ENCODE data around the gene LPAR5. TPM values are rescaled to one million over a fixed set of nuclear protein-coding genes. Genes with fewer than 3 reads are reported as not detected.
"Not testable (repeated sequence)": the region's sequence is repeated elsewhere in the genome, so short reads cannot be mapped to it uniquely, and the experiment has no call there.

LPAR5 gene
- total RNA-seq, 2 experiments from 2014 or later = 8.3 to 9.0 TPM

DNA sequence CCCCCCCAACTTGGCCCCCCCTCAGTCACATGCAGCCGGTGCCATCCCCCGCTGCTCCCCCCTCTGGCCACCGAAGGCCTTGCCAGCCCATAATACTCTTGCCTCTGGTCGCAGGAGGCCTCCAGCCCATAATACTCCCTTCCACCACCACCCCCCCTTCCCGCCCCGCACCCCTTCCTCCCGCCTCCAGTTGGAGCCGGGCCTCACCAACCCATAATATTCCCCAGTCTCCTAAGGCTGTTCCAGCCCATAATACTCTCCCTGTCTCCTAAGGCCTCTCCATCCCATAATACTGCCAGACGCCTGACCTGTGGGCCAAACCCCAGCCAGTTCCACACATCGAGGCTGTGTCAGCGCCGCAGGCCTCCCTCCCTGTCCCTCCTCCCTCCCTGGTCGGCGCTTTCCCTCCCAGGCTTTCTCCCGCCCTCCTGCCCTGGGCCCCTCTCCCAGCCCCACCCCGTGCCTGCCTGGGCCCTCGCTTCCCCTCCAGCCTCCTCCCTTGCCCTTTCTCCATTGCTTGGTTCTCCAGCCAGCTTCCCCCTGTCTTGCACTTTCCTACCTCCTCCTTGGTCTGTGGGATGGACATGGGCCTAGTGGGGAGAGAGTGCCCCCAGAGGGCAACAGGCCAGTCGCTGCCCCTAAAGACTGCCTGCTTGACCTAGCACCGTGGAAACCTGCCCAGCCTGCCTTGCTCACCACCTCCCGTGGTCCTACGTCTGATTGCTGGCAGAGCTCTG is 21.8 kb downstream of the LPAR5 start:
- POLR2A ChIA-PET = interaction anchor here (1.0 to 1.4 kb wide), 4 partner anchors 9 to 139 kb away, joined by 3 to 6 read pairs (median 5); partner anchors contain the start of gene ZNF384
- CTCF ChIA-PET = interaction anchor here (1.3 to 1.9 kb wide), 3 partner anchors 7 to 71 kb away, joined by 3 to 4 read pairs (median 4); no protein-coding TSS in a partner anchor

DNA sequence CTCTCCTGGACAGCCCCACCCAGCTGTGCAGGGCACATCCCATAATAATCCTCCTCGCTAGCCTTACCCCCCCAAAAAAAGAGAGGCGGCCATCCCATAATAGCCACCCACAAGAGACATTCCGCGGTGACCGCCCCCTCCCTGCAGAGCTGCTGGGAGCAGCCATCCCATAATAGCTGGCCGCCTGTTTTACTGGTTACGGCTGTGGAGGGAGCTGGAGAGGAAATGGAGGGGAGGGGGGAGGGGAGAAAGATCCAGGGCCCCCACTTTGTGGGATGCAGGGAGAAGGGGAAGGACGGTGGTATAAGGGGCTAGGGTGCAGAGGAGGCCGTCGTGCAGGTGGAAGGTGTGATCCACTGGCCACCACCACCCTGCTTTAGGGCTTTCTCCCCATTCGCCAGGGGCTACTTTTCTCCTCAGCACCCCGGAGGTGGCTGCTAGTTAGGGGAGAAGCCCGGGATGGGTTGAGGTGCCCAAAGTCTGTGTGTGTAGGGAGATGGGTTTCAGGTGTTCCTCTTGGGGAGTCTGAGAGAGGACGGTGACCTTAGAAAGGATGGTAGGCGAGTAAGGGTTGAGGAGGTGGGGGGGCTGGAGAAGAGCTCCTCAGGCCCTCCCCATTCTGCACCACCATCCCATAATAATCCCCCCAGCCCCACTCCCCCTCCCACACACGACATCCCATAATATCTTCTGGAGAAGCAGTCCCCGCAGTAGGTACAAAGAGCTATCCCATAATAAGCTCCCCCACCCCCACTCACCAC is 22.6 kb downstream of the LPAR5 start:
- ChIA-PET POLR2A (interaction anchor here (0.6 to 1.4 kb wide), 7 partner anchors 9 to 157 kb away, joined by 3 to 14 read pairs (median 5); partner anchors contain the start of gene ZNF384), CTCF (interaction anchor here (1.6 to 1.9 kb wide), 2 partner anchors 8 to 71 kb away, joined by 4 read pairs; no protein-coding TSS in a partner anchor)

DNA sequence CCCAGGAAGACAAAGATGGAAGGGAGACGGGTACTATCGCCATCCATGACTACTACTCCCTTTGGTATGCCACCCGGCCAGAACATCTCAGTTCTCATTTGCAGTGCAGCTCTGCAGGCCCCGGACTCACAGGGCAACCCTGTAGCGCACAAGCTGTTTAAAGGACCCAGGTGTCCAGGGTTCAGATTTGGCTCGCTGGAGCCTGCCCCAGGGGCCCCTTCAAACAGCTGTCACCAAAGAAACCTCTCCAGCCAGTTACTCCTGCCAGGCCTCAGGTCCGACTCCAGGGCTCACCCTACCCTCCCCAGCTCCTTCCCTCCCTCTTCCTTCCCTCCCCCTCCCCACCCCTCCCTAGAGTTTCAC is 23.1 kb downstream of the LPAR5 start:
- ChIA-PET POLR2A (interaction anchor here (0.6 to 1.2 kb wide), 3 partner anchors 77 to 158 kb away, joined by 5 to 14 read pairs (median 5); partner anchors contain the start of gene ZNF384), CTCF (interaction anchor here (1.6 kb wide), 1 partner anchor 9 kb away, joined by 4 read pairs; no protein-coding TSS in a partner anchor)

DNA sequence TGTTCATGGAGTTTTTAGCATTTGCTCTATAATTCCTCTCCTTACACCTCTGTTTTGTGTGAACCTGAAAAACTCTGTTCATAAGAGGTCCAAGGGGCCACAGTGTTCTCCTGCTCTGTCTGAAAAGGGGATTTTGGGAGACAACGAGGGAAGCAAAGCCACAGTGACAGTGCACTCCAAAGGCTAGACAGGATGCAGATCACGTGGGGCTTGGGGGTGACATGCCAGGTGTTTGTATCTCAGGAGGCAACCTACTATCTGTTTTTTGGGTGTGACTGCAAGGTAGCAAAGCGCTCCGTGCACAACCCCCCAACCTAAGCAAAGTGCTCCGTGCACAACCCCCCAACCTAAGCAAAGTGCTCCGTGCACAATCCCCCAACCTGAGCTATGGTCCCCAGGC is 23.5 kb downstream of the LPAR5 start:
- ChIA-PET POLR2A (interaction anchor here (1.0 to 1.2 kb wide), 2 partner anchors 77 to 158 kb away, joined by 5 to 14 read pairs; partner anchors contain the start of gene ZNF384), CTCF (interaction anchor here (1.6 kb wide), 1 partner anchor 9 kb away, joined by 4 read pairs; no protein-coding TSS in a partner anchor)

DNA sequence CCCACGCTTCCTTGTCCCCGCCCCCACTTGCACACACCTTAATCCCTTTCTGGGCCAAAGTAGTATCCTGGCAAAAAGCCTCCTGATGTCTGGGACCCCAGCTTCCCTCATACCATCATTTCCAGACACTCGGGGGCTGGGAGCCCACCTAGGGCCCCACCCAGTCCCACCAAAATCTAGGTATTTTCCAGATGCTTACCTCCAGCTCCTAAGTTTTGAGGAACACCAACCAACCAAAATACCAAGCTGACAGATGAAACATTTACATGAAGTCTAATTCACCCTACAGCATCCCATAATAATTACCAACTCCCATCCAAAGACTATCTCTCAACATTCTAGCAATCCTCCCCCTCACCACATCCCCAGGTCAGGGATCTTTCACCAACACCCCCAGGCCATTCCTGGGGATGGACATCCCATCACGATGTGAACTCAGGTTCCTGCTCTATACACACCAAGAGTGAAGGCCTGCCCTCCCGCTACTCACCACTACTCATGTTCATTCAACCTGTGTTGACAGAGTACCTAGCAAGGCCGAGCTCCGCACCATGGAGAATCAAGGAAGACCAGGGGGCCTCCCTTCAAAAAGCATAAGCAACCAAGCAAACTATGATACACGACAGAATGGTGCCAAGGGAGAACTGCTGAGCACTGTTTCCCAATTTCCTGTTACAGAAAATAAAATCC is 27.0 kb downstream of the LPAR5 start:
- CTCF ChIA-PET = interaction anchor here (0.6 to 1.2 kb wide), 5 partner anchors 20 to 105 kb away, joined by 3 to 6 read pairs (median 5); partner anchors contain the start of gene ZNF384
- POLR2A ChIA-PET = interaction anchor here (0.5 to 0.8 kb wide), 3 partner anchors 55 to 164 kb away, joined by 3 to 15 read pairs (median 4); partner anchors contain the start of gene ZNF384

DNA sequence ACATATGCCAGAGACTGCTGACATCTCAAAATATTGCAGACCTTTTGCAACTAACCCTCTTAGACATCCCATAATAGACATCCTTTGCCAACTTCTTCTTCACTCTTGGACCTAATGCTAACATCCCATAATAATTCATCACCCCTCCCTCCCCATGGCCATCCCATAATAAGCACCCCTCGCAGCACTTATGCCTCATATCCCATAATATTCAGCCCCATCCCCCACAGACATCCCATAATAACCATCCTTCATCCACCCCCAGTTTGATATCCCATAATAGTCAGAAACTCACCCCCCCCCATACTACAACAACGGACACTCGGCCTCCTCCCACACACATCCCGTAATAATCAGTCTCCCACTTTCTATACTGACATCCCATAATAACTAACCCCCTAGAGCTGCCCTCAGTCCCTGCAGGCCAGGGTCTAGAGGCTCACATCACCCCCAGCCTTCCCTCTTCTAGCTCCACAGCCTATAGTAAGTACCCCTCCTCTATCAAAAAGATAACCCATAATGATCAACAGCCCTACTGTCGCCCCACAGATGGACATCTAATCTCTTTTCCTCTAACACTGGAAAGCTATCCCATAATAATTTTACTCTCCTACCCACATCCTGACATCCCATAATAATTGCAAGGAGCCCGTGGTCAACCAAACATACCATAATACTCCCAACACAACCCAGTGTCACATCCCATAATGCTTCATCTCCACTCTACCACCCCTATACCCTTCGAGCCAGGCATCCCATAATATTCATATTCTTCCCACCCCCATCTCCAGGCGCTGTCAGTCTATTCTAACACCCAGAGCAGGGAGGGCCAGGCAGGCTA is 27.8 kb downstream of the LPAR5 start:
- CTCF ChIA-PET = interaction anchor here (0.6 to 1.2 kb wide), 4 partner anchors 20 to 106 kb away, joined by 3 to 6 read pairs (median 4); partner anchors contain the start of gene ZNF384
- POLR2A ChIA-PET = interaction anchor here (0.5 to 0.8 kb wide), 2 partner anchors 55 to 164 kb away, joined by 4 to 15 read pairs; no protein-coding TSS in a partner anchor

DNA sequence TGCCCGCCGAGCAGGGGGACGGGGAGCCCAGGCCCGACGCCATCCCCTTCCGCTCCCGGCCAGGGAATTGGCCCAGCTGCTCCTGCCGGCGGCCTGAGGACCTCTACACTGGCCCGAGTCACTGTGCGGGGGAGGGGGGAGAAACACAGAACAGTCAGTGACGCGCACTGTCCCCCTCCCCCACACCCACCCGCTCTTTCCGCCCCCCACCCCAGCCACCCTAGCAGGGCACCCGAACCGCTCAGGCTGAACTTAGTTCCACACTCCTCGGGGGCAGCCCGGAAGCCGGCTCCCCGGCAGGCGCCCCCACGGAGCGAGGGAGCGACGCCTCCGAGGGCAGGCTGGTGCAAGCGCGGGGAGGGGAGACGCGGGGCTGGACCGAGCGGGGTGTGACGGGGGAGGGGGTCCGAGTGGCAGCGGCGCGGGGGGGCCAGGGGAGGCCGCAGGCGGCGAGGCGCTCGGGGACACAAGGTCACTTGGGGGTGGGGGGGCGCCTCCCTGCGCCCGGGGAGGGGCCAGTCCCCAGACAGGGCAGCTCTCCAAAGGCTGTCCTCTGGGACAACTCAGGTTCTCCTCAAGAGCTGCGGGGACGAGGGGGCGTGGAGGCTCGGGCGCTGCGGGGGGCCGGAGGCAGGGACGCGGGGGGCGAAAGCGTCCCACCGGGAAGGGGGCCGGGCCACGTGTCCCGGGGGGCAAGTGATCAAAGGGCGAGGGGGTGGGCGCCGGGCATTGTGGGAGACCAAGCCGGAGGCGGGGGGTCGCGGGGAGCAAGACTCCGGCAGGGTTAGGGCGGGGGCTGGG is 29.2 kb downstream of the LPAR5 start:
- CTCF ChIA-PET = interaction anchor here (0.8 to 1.3 kb wide), 3 partner anchors 30 to 83 kb away, joined by 3 to 4 read pairs (median 3); partner anchors contain the start of gene ZNF384
- POLR2A ChIA-PET = interaction anchor here (0.5 to 1.6 kb wide), 7 partner anchors 10 to 338 kb away, joined by 3 to 9 read pairs (median 4); partner anchors contain the start of genes C12orf57 and ZNF384

DNA sequence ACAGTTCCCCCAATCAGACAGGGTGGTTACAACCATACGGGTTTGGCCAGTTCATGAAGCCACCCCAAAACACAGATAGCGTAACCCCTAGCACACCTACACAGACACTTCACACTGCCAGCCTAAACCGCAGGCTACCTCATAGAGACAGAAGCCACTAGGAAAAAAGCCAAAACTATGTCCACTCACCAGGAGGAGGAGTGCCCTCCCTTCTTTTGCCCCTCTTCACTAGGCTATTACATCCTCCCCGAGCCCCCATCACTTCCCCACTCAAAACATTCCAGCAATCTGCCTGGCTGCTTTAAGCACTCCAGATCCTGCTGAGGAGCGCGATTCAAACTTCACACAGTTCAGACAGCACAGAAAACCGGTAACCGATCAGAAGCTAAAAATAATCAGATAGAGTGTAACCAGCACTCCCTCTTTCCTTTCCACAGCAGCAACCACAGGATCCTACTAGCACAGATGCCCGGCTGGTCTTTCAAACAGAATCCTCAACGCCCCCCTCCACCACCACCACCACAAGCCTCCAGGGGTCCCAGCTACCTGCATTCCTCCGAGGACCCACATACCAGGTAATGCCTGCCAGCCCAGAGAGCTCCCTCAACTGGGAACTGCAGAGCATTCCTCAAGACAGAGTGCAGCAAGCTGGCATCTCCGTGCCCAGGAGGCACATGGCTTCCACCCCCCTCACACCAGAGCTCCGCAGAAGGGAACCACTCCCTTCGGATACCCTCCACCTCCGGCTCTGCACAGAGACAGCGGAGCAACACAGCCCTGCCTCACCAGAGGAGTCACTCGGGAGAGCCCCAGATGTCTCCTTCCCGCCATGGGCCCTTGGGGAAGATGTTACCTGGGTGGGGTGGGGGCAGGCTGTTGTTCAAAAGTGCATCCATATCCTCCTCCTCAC is 30.1 kb downstream of the LPAR5 start:
- ChIA-PET POLR2A (interaction anchor here (0.5 to 1.6 kb wide), 6 partner anchors 9 to 269 kb away, joined by 3 to 6 read pairs (median 4); no protein-coding TSS in a partner anchor), CTCF (interaction anchor here (0.8 to 1.3 kb wide), 4 partner anchors 29 to 180 kb away, joined by 3 to 4 read pairs (median 3); partner anchors contain the start of gene ZNF384)

DNA sequence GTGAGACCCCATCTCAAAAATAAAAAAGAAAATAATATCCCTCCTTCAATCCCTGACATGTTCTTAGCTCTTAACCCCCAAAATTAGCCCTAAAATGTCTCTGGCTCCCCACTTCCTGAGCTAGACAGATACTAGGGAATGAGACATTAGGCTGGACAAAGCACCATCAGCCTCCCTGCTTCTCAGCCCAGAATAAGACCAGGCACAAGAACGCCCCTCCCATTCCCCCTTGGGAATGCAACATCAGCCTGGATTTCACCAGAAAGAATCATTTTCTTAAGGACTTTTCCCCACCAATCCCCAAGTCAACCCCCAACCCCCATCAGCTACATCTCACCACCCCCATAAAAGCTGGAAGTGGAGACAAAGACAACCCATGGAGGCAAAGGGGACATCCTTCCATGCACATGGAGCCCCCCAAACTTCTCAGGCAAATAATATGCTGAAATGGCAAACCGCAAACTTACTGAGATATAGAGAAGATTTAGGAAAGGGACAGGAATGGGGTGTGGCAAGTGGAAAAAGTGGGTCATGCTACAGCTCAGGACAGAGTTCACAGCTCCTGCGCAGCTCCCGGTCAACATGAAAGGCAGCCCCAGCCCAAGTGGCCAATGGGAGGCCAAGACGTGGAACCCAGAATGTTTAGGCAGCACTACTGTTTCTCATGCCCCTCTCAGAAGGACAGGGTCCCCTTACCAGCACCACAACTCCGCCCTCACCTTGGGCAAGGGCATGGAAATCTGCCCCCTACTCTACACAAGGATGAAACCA is 31.3 kb downstream of the LPAR5 start:
- POLR2A ChIA-PET = interaction anchor here (0.6 to 1.4 kb wide), 2 partner anchors 10 to 85 kb away, joined by 5 to 6 read pairs; partner anchors contain the start of gene ZNF384
- CTCF ChIA-PET = interaction anchor here (0.9 to 1.5 kb wide), 6 partner anchors 16 to 269 kb away, joined by 3 read pairs; partner anchors contain the start of genes SPSB2 and ZNF384

DNA sequence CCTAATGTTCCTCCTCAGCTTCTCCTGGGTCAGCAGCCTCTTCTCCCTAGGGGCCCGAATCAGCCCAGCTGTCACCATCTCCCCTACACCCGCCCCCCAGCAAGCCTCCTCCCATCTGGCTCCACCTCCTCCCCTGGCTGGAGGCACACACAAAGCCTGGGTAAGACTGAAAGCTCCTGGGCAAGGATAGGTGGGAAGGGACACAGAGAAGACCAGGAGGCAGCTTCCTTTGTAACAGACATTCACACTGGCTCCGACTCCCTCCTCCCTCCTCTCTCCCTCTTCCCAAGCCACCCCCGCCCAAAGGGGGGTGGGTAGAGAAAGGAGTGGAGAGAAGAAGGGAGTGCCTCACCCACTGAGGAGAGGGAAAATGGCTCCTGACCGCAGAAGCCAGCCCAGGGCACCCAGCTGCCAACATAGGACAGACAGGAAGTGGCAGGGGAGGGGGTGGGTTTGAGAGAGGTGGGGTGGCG is 32.6 kb downstream of the LPAR5 start:
- POLR2A ChIA-PET = interaction anchor here (0.5 kb wide), 1 partner anchor 115 kb away, joined by 7 read pairs; no protein-coding TSS in a partner anchor
- CTCF ChIA-PET = interaction anchor here (1.5 kb wide), 1 partner anchor 17 kb away, joined by 3 read pairs; no protein-coding TSS in a partner anchor

DNA sequence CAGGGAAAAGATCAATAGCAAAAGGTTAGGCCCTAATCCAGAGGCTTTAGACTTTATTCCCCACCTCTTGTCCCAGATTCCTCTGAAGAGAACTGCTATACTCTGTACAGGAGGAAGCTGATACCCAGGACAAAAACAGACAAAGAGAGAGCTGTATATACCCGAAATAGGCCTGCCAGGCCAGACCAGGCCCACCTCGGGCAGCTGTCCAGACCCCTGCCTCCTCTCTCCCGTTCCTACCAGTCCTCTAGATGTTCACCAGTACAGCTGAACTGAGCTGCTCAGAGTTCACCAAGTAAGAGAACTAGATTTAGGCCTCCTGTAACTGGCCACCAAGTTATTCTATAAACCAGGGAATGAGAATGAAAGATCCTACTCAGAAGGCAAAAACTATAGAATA is 33.2 kb downstream of the LPAR5 start:
- POLR2A ChIA-PET = interaction anchor here (1.1 kb wide), 1 partner anchor 12 kb away, joined by 5 read pairs; no protein-coding TSS in a partner anchor
- CTCF ChIA-PET = interaction anchor here (1.3 kb wide), 1 partner anchor 82 kb away, joined by 3 read pairs; no protein-coding TSS in a partner anchor

DNA sequence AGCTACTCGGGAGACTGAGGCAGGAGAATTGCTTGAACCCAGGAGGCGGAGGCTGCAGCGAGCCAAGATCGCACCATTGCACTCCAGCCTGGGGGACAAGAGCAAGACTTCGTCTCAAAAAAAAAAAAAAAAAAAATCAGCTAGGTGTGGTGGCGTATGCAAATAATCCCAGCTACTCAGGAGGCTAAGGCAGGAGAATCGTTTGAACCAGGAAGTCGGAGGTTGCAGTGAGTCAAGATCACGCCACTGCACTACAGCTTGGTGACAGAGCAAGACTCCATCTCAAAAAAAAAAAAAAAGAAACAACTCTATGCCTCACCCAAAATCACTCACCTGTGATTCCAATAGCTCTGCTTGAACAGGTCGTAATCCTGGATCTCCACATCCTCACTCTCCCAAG is 40.1 kb downstream of the LPAR5 start:
- CTCF ChIA-PET = interaction anchor here (0.6 kb wide), 1 partner anchor 110 kb away, joined by 6 read pairs; no protein-coding TSS in a partner anchor
- POLR2A ChIA-PET = interaction anchor here (0.6 to 1.4 kb wide), 5 partner anchors 10 to 157 kb away, joined by 3 to 4 read pairs (median 3); partner anchors contain the start of genes CHD4 and MLF2

DNA sequence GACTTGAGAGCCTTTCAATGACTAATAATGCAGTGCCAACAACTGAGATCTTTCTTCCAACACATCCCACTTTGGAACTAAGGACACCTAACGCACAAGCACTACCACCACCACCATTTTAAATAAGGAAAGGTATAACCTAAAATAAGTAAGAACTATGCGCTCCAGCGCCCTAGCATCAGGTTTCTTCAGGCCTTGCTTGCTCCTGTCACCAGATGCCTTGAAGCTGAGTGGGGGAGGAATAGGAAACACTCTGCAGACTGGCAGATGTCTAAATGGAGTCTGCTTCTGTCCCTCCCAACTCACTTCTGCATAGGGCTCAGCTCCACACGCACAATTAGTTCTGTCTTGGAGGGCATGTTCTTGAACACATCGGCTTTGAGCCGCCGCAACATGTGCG is 43.7 kb downstream of the LPAR5 start:
- ChIA-PET CTCF (no interaction called here), POLR2A (no interaction called here)

DNA sequence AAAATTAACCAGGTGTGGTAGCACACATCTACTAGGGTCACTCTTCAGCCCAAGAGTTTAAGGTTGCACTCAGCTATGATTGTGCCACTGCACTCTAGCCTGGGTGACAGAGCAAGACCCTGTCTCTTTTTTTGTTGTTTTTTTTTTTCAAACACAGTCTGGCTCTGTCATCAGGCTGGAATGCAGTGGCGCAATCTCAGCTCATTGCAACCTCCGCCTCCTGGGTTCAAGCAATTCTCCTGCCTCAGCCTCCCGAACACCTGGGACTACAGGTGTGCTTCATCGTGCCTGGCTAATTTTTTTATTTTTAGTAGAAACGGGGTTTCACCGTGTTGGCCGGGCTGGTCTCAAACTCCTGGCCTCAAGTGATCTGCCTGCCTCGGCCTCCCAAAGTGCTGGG is 49.2 kb downstream of the LPAR5 start:
- POLR2A ChIA-PET = not testable (repeated sequence)
- CTCF ChIA-PET = interaction anchor here (1.2 kb wide), 1 partner anchor 23 kb away, joined by 3 read pairs; no protein-coding TSS in a partner anchor
